IPS-NIHi11 (cell line): Measurements from ENCODE around the gene ITGA1.

Source experiments
- DNase-seq: peaks from one replicate; pipeline ENCODE4 v3.0.0; 2012; ENCODE audit warnings: mixed read lengths, low spot score

The ITGA1 gene

GRCh38 chr5:52897238-52897614, 109.5 kb downstream of the ITGA1 start:
- DNase-seq: no peak

- no peak for DNase-seq
Measured at GRCh38 chr5:52898961-52899680, 111.4 kb downstream of the ITGA1 start.

- no peak for DNase-seq
Measured at GRCh38 chr5:52903142-52903541, 115.4 kb downstream of the ITGA1 start.

GRCh38 chr5:52906343-52906742, 118.6 kb downstream of the ITGA1 start:
- no peak for DNase-seq

- DNase-seq: no peak
Measured at GRCh38 chr5:52906845-52907244, 119.1 kb downstream of the ITGA1 start.

GRCh38 chr5:52909192-52909591, 121.5 kb downstream of the ITGA1 start:
- no peak for DNase-seq

- DNase-seq: no peak
Measured at GRCh38 chr5:52910071-52910470, 122.4 kb downstream of the ITGA1 start.

GRCh38 chr5:52915176-52915875, 127.6 kb downstream of the ITGA1 start:
- DNase-seq: peak; percentile 70

GRCh38 chr5:52920929-52921328, 133.2 kb downstream of the ITGA1 start:
- no peak for DNase-seq

GRCh38 chr5:52922384-52922783, 134.7 kb downstream of the ITGA1 start:
- DNase-seq: peak; percentile 50

GRCh38 chr5:52924456-52924855, 136.7 kb downstream of the ITGA1 start:
- DNase-seq: no peak

- DNase-seq: no peak
Measured at GRCh38 chr5:52925001-52925400, 137.3 kb downstream of the ITGA1 start.

- no peak for DNase-seq
Measured at GRCh38 chr5:52928689-52929088, 141.0 kb downstream of the ITGA1 start.

- no peak for DNase-seq
Measured at GRCh38 chr5:52938226-52938625, 150.5 kb downstream of the ITGA1 start.

- DNase-seq: no peak
Measured at GRCh38 chr5:52943285-52943684, 155.6 kb downstream of the ITGA1 start.

GRCh38 chr5:52943808-52944207, 156.1 kb downstream of the ITGA1 start:
- no peak for DNase-seq

- no peak for DNase-seq
Measured at GRCh38 chr5:52945040-52945439, 157.3 kb downstream of the ITGA1 start.

- DNase-seq: no peak
Measured at GRCh38 chr5:52947208-52947607, 159.5 kb downstream of the ITGA1 start.

- no peak for DNase-seq
Measured at GRCh38 chr5:52947851-52948250, 160.1 kb downstream of the ITGA1 start.

- peak; percentile 59 for DNase-seq
Measured at GRCh38 chr5:52948418-52949076, 160.8 kb downstream of the ITGA1 start.

GRCh38 chr5:52950686-52951085, 163.0 kb downstream of the ITGA1 start:
- no peak for DNase-seq

GRCh38 chr5:52952483-52952882, 164.8 kb downstream of the ITGA1 start:
- no peak for DNase-seq

GRCh38 chr5:52956014-52956413, 168.3 kb downstream of the ITGA1 start:
- DNase-seq: no peak
